Common myeloid progenitor, CD34-positive (primary cell): Measurements from ENCODE around the gene ROPN1B.
"Not testable (repeated sequence)": the region's sequence is repeated elsewhere in the genome, so short reads cannot be mapped to it uniquely, and the experiment has no call there.

ENCODE experiments used
- CTCF ChIA-PET: fragments of 350-600 bp; sonication (Branson Sonifier 250); formaldehyde crosslinking; loops from one replicate; lab custom pipeline; 2021; ENCODE audit warnings: antibody characterized with exemption; lab: Charles Lee
- POLR2A ChIA-PET: fragments of 350-600 bp; sonication (Branson Sonifier 250); formaldehyde crosslinking; loops from one replicate; lab custom pipeline; 2021; ENCODE audit warnings: antibody characterized with exemption; lab: Charles Lee
- DNase-seq, 3 donors: peaks; one replicate each; pipeline versions ENCODE4 v3.0.0 to v3.0.0-alpha.2; 2013
- H3K27ac ChIP-seq, 2 experiments: 1 replicate in 1 of 2; 2 replicates in 1 of 2; pipeline ENCODE4 v1.7.0; 2013; ENCODE audit warnings: inconsistent platforms in 2 of 2, low read length in 2 of 2, mild to moderate bottlenecking in 2 of 2, low read depth in 1 of 2, moderate library complexity in 1 of 2; ENCODE audit not compliant: severe bottlenecking in 2 of 2, insufficient read depth in 1 of 2, poor library complexity in 1 of 2
- H3K27me3 ChIP-seq, 5 experiments: replicated peaks in 2 of 5; 1 replicate in 3 of 5; 2 replicates in 2 of 5; pipeline versions ENCODE4 v1.6.1 to v1.7.0; 2013; ENCODE audit warnings: low read length in 4 of 5, mild to moderate bottlenecking in 2 of 5, moderate library complexity in 2 of 5, inconsistent platforms in 1 of 5; ENCODE audit not compliant: insufficient read depth in 5 of 5, control insufficient read depth in 4 of 5
- H3K36me3 ChIP-seq, 4 experiments: 1 replicate in 2 of 4; 2 replicates in 2 of 4; pipeline versions ENCODE4 v1.6.1 to v1.7.0; 2013; ENCODE audit warnings: low read length in 3 of 4, control low read depth in 1 of 4, mild to moderate bottlenecking in 1 of 4; ENCODE audit not compliant: control insufficient read depth in 4 of 4, insufficient read depth in 4 of 4
- H3K4me1 ChIP-seq, 4 experiments: 1 replicate in 3 of 4; 2 replicates in 1 of 4; pipeline versions ENCODE4 v1.6.1 to v1.7.1; 2013; ENCODE audit warnings: low read length in 3 of 4, mild to moderate bottlenecking in 3 of 4, control low read depth in 1 of 4, inconsistent platforms in 1 of 4, moderate library complexity in 1 of 4; ENCODE audit not compliant: control insufficient read depth in 4 of 4, insufficient read depth in 4 of 4; ENCODE audit errors: control extremely low read depth in 1 of 4
- H3K4me3 ChIP-seq, 7 experiments: 1 replicate in 4 of 7; 2 replicates in 3 of 7; pipeline versions ENCODE4 v1.5.1 to v1.7.0; 2013; ENCODE audit warnings: mild to moderate bottlenecking in 7 of 7, low read length in 6 of 7, moderate library complexity in 6 of 7, inconsistent platforms in 2 of 7, low read depth in 2 of 7, control low read depth in 1 of 7; ENCODE audit not compliant: insufficient read depth in 4 of 7, control insufficient read depth in 1 of 7; ENCODE audit errors: extremely low read depth in 1 of 7
- H3K9me3 ChIP-seq, 5 experiments: 1 replicate in 4 of 5; 2 replicates in 1 of 5; pipeline versions ENCODE4 v1.6.1 to v1.7.1; 2013; ENCODE audit warnings: low read length in 4 of 5, mild to moderate bottlenecking in 2 of 5, inconsistent platforms in 1 of 5, low read depth in 1 of 5, moderate library complexity in 1 of 5; ENCODE audit not compliant: control insufficient read depth in 4 of 5, insufficient read depth in 2 of 5; ENCODE audit errors: control extremely low read depth in 1 of 5
- WGBS: methylation state at CpG from one replicate; pipeline ENCODE4 v1.1.5; 2013; ENCODE audit not compliant: insufficient coverage; 5-methylcytosine and 5-hydroxymethylcytosine counted together

Gene ROPN1B

GRCh38 chr3:125977104-125977503, 8.1 kb downstream of the ROPN1B start:
- WGBS: no CpG with 5 or more reads among the region's 7 CpGs

GRCh38 chr3:125984951-125985350, 16.0 kb downstream of the ROPN1B start:
- DNase-seq, POLR2A ChIA-PET, CTCF ChIA-PET, H3K9me3 ChIP-seq, H3K4me3 ChIP-seq, H3K4me1 ChIP-seq, H3K27me3 ChIP-seq, H3K27ac ChIP-seq, H3K36me3 ChIP-seq: not testable (repeated sequence)
- no CpG with 5 or more reads among the region's 2 CpGs for WGBS

More at GRCh38 chr3:125977104-125977503, 8.1 kb downstream of the ROPN1B start:
- POLR2A ChIA-PET, H3K27me3 ChIP-seq, H3K4me1 ChIP-seq, H3K9me3 ChIP-seq, H3K4me3 ChIP-seq, CTCF ChIA-PET, H3K36me3 ChIP-seq, DNase-seq, H3K27ac ChIP-seq: not testable (repeated sequence)

GRCh38 chr3:125990253-125990970, 21.4 kb downstream of the ROPN1B start:
- ChIA-PET POLR2A (no interaction called here), CTCF (interaction anchor here (1.4 kb wide), 1 partner anchor 24 kb away, joined by 4 read pairs; no protein-coding TSS in a partner anchor)
- DNase-seq: peak; percentile 49 to 72 (median 60)

GRCh38 chr3:125996751-125997150, 27.8 kb downstream of the ROPN1B start:
- H3K4me1 ChIP-seq, H3K9me3 ChIP-seq, H3K27me3 ChIP-seq, CTCF ChIA-PET, POLR2A ChIA-PET, H3K36me3 ChIP-seq, H3K27ac ChIP-seq, H3K4me3 ChIP-seq, DNase-seq: not testable (repeated sequence)
- 100% methylated on average over 3 of the region's 4 CpGs for WGBS

More at GRCh38 chr3:125990253-125990970, 21.4 kb downstream of the ROPN1B start:
- H3K27ac ChIP-seq: peak overlapping the region in 1 of 2 experiments; percentile 79
- H3K27me3 ChIP-seq: peaks cover 0 to 24% (median 2%) of the 10 kb centered on the region in 5 experiments
- peaks cover 0 to 5% (median 0%) of the 10 kb centered on the region in 5 experiments for H3K9me3 ChIP-seq
- H3K36me3 ChIP-seq: no peaks in the 10 kb centered on the region
- H3K4me1 ChIP-seq: peaks cover 3 to 6% (median 3%) of the 10 kb centered on the region in 4 experiments
- peak overlapping the region in 6 of 7 experiments; percentile 53 to 96 (median 80) for H3K4me3 ChIP-seq
- 14% methylated on average over 33 of the region's 52 CpGs for WGBS

GRCh38 chr3:126002189-126002588, 33.2 kb downstream of the ROPN1B start:
- no peak overlapping the region for H3K27ac ChIP-seq
- no peak overlapping the region for H3K4me3 ChIP-seq
- H3K9me3 ChIP-seq: peaks cover 0 to 4% (median 0%) of the 10 kb centered on the region in 5 experiments
- H3K4me1 ChIP-seq: no peaks in the 10 kb centered on the region
- no peak for DNase-seq
- ChIA-PET POLR2A (no interaction called here), CTCF (no interaction called here)
- no peaks in the 10 kb centered on the region for H3K27me3 ChIP-seq
- H3K36me3 ChIP-seq: peaks cover 0 to 16% (median 5%) of the 10 kb centered on the region in 4 experiments

- Histone ChIP-seq H3K9me3 (peaks cover 0 to 4% (median 0%) of the 10 kb centered on the region in 5 experiments), H3K36me3 (peaks cover 2 to 30% (median 16%) of the 10 kb centered on the region in 4 experiments), H3K27me3 (no peaks in the 10 kb centered on the region), H3K4me3 (no peak overlapping the region), H3K4me1 (no peaks in the 10 kb centered on the region), H3K27ac (no peak overlapping the region)
- POLR2A ChIA-PET: no interaction called here
- DNase-seq: no peak
- WGBS: 96% methylated on average over 8 of the region's 10 CpGs
- CTCF ChIA-PET: no interaction called here
Measured at GRCh38 chr3:126003447-126004190, 34.6 kb downstream of the ROPN1B start.

GRCh38 chr3:126004217-126004616, 35.2 kb downstream of the ROPN1B start:
- Histone ChIP-seq H3K4me1 (no peaks in the 10 kb centered on the region), H3K4me3 (no peak overlapping the region), H3K27me3 (no peaks in the 10 kb centered on the region), H3K27ac (no peak overlapping the region), H3K9me3 (peaks cover 0 to 1% (median 0%) of the 10 kb centered on the region in 5 experiments), H3K36me3 (peaks cover 2 to 33% (median 18%) of the 10 kb centered on the region in 4 experiments)
- POLR2A ChIA-PET: no interaction called here
- CTCF ChIA-PET: no interaction called here
- 94% methylated on average over 3 of the region's 6 CpGs for WGBS
- DNase-seq: no peak
